ENCODE measurements around the gene SRP68. TPM values are rescaled to one million over a fixed set of nuclear protein-coding genes. Genes with fewer than 3 reads are reported as not detected.

Gene SRP68
- total RNA-seq, 2 donors from 2014 or later = 73.9 to 78.0 TPM

DNA sequence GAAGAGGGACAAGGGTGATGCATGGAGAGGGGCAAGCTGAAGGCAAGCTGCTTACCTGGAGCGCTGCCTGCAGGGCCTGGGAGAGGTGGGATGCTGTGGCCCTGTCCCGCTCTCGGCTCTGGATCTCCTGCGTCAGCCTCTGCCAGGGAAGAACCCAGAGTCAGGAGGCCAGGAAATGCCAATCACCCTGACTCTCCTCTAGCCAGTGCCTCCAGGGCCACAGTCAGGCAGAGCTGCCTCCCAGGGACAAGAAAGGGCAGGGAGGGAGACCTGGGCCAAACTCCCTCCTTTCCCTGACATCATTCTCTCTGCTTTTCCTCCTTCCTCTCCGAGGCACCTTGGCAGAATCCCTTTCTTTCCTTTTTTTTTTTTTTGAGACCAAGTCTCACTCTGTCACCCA is 60.4 kb downstream of the SRP68 start:
- no peak overlapping the region for H3K4me3 ChIP-seq (ENCODE audit: low read length)
- H3K9ac ChIP-seq (ENCODE audit: extremely low read depth, low read length, poor library complexity, severe bottlenecking) = no peak overlapping the region
- no peaks in the 10 kb centered on the region for H3K9me3 ChIP-seq (ENCODE audit: control insufficient read depth, low read length)
- no peaks in the 10 kb centered on the region for H3K9me3 Mint-ChIP-seq
- no peaks in the 10 kb centered on the region for H3K27me3 ChIP-seq (ENCODE audit: control insufficient read depth, insufficient read depth, low read length, poor library complexity, severe bottlenecking)
- H3K36me3 ChIP-seq (ENCODE audit: control insufficient read depth, insufficient read depth, low read length) = no peaks in the 10 kb centered on the region
- H3K27ac ChIP-seq (ENCODE audit: low read depth, low read length) = no peak overlapping the region
- no peak for DNase-seq
- TF ChIP-seq CTCF (conservative IDR thresholded peaks at IDR 0.05) = no peak
- no peaks in the 10 kb centered on the region for H3K4me1 ChIP-seq (ENCODE audit: control insufficient read depth, insufficient read depth, low read length)
- H3K36me3 Mint-ChIP-seq (ENCODE audit: low read depth) = no peaks in the 10 kb centered on the region
- H3K27ac Mint-ChIP-seq = no peak overlapping the region
- H3K27me3 Mint-ChIP-seq (ENCODE audit: insufficient read depth) = peaks cover 6% of the 10 kb centered on the region
- no peak overlapping the region for H3K4me3 Mint-ChIP-seq
- WGBS, 2 experiments (ENCODE audit: insufficient coverage in 1 of 2, insufficient read length in 1 of 2) = 85 to 94% methylated on average over 2 to 5 of the region's 5 CpGs
- H3K4me1 Mint-ChIP-seq = peaks cover 5% of the 10 kb centered on the region

- Histone ChIP-seq H3K9ac (ENCODE audit: extremely low read depth, low read length, poor library complexity, severe bottlenecking) (no peak overlapping the region), H3K4me3 (ENCODE audit: low read length) (no peak overlapping the region), H3K27ac (ENCODE audit: low read depth, low read length) (no peak overlapping the region), H3K36me3 (ENCODE audit: control insufficient read depth, insufficient read depth, low read length) (peaks cover 8% of the 10 kb centered on the region), H3K27me3 (ENCODE audit: control insufficient read depth, insufficient read depth, low read length, poor library complexity, severe bottlenecking) (no peaks in the 10 kb centered on the region), H3K4me1 (ENCODE audit: control insufficient read depth, insufficient read depth, low read length) (no peaks in the 10 kb centered on the region), H3K9me3 (ENCODE audit: control insufficient read depth, low read length) (no peaks in the 10 kb centered on the region)
- 88 to 94% methylated on average over 8 to 21 of the region's 21 CpGs for WGBS, 2 experiments (ENCODE audit: insufficient coverage in 1 of 2, insufficient read length in 1 of 2)
- no peak overlapping the region for H3K27ac Mint-ChIP-seq
- peaks cover 5% of the 10 kb centered on the region for H3K4me1 Mint-ChIP-seq
- H3K4me3 Mint-ChIP-seq = no peak overlapping the region
- no peak for DNase-seq
- H3K27me3 Mint-ChIP-seq (ENCODE audit: insufficient read depth) = peaks cover 2% of the 10 kb centered on the region
- peaks cover 5% of the 10 kb centered on the region for H3K36me3 Mint-ChIP-seq (ENCODE audit: low read depth)
- no peak for TF ChIP-seq CTCF (conservative IDR thresholded peaks at IDR 0.05)
- no peaks in the 10 kb centered on the region for H3K9me3 Mint-ChIP-seq
Measured at GRCh38 chr17:76009969-76010661, 62.2 kb downstream of the SRP68 start.

DNA sequence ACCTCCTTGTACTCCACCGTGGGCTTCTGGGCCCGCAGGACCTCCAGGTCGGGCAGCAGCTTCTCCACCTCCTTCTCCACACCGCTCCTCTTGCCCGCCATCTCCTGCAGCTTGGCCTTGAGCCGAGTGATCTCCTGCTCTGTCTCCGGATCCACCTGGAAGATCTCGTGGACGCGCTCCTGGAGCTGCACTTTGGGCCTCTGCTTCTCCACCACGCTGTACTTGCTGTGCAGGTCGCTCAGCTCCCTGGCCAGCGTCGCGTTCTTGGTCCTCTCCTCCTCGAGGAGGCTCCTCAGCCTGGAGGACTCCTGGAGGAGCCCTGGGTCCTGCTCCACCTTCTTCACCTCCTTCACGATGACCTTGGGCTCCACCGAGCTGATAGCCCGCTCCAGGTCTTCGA is 62.9 kb downstream of the SRP68 start:
- Histone ChIP-seq H3K36me3 (ENCODE audit: control insufficient read depth, insufficient read depth, low read length) (peaks cover 8% of the 10 kb centered on the region), H3K27ac (ENCODE audit: low read depth, low read length) (no peak overlapping the region), H3K4me1 (ENCODE audit: control insufficient read depth, insufficient read depth, low read length) (no peaks in the 10 kb centered on the region), H3K27me3 (ENCODE audit: control insufficient read depth, insufficient read depth, low read length, poor library complexity, severe bottlenecking) (no peaks in the 10 kb centered on the region), H3K9me3 (ENCODE audit: control insufficient read depth, low read length) (no peaks in the 10 kb centered on the region), H3K9ac (ENCODE audit: extremely low read depth, low read length, poor library complexity, severe bottlenecking) (no peak overlapping the region), H3K4me3 (ENCODE audit: low read length) (no peak overlapping the region)
- WGBS, 2 experiments (ENCODE audit: insufficient coverage in 1 of 2, insufficient read length in 1 of 2) = 91 to 96% methylated on average over 18 to 20 of the region's 20 CpGs
- Mint-ChIP-seq H3K4me1 (peaks cover 5% of the 10 kb centered on the region), H3K9me3 (no peaks in the 10 kb centered on the region), H3K27me3 (ENCODE audit: insufficient read depth) (peaks cover 2% of the 10 kb centered on the region), H3K27ac (no peak overlapping the region), H3K36me3 (ENCODE audit: low read depth) (peaks cover 7% of the 10 kb centered on the region), H3K4me3 (no peak overlapping the region)
- no peak for TF ChIP-seq CTCF (conservative IDR thresholded peaks at IDR 0.05)
- DNase-seq = no peak

Measured in endodermal cell (in vitro differentiated cells).